ENCODE measurements around the gene SLC4A9.
"Not testable (repeated sequence)": the region's sequence is repeated elsewhere in the genome, so short reads cannot be mapped to it uniquely, and the experiment has no call there.

Gene SLC4A9

DNA sequence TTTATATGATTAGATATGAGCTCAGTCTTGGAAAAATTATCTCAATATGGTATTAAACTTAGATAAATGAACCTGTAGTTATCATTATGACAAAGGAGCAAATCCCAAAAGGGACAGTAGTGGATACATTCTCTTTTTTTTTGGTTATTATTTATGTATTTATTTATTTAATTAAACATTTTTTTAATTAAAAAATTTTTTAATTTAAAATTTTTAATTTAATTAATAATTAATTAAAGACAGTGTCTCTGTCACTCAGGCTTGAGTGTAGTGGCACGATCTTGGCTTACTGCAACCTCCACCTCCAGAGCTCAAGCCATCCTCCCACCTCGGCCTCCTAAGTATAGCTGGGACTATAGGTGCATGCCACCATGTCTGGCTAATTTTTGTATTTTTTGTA lies 57.2 kb downstream of the SLC4A9 start:
- Histone ChIP-seq H3K36me3 (no peaks in the 10 kb centered on the region), H3K9me3 (no peaks in the 10 kb centered on the region), H3K4me3 (no peak overlapping the region), H3K27ac (no peak overlapping the region), H3K4me1 (peaks cover 0 to 34% (median 4%) of the 10 kb centered on the region in 4 donors), H3K27me3 (no peaks in the 10 kb centered on the region)
- intact Hi-C loops (cut with DNase I; ENCODE audit: low total_unique reads): no loop called here
- no peak for TF ChIP-seq CTCF (IDR thresholded peaks at IDR 0.05)
- DNase-seq: no peak

GRCh38 chr5:140418862-140419520 lies 59.0 kb downstream of the SLC4A9 start:
- H3K4me3 ChIP-seq: no peak overlapping the region
- no peaks in the 10 kb centered on the region for H3K9me3 ChIP-seq
- TF ChIP-seq CTCF (IDR thresholded peaks at IDR 0.05): no peak
- H3K4me1 ChIP-seq: peaks cover 0 to 32% (median 10%) of the 10 kb centered on the region in 4 donors
- no peak for DNase-seq
- H3K36me3 ChIP-seq: no peaks in the 10 kb centered on the region
- intact Hi-C loops (cut with DNase I; ENCODE audit: low total_unique reads): no loop called here
- no peaks in the 10 kb centered on the region for H3K27me3 ChIP-seq
- no peak overlapping the region for H3K27ac ChIP-seq

DNA sequence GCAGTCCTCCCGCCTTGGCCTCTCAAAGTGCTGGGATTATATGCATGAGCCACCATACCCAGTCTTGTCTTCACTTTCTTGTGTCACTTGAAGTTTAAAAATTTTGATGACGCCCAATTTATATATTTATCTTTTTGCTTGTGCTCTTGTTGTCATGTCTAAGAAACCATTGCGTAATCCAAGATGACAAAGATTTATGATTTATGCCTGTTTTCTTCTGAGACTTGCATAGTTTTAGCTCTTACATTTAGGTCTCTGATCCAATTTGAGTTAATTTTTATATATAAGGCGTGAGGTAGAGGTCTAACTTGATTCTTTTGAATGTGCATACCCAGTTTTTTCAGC lies 60.2 kb downstream of the SLC4A9 start:
- TF ChIP-seq CTCF (IDR thresholded peaks at IDR 0.05): no peak
- Histone ChIP-seq H3K9me3 (no peaks in the 10 kb centered on the region), H3K27ac (no peak overlapping the region), H3K4me1 (peaks cover 0 to 39% (median 12%) of the 10 kb centered on the region in 4 donors), H3K4me3 (no peak overlapping the region), H3K27me3 (no peaks in the 10 kb centered on the region), H3K36me3 (no peaks in the 10 kb centered on the region)
- intact Hi-C loops (cut with DNase I; ENCODE audit: low total_unique reads): no loop called here
- no peak for DNase-seq

DNA sequence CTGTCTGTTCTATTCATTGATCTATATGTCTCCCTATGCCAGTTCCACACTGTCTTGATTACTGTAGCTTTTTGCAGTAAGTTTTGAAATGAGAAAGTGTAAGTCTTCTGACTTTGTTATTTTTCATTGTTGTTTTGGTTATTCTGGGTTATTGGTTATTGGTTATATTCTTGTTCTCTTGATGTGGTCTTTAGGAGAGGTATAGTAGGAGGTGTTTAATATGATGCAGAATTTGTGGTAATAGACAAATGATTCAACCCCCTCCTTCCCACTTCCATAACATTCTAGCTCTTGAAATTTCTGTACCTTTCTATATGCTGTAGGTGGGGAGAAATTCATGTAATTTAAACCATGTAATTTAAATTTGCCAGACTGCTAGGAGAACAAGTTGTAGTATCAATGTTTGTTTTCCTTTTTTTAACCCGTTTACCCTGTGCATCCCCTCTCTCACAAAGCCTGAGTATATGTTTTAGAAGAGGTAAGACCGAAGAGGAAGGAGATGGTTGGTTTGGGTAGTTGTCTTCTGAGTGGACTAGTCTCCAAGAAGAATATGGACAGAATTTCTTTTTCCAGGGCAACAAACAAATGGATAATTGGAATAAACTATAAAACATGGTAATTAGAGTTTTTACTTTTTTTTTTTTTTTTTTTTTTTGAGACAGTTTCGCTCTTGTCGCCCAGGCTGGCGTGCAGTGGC lies 60.8 kb downstream of the SLC4A9 start:
- DNase-seq: no peak
- Histone ChIP-seq H3K4me3 (no peak overlapping the region), H3K4me1 (peaks cover 0 to 42% (median 12%) of the 10 kb centered on the region in 4 donors), H3K36me3 (no peaks in the 10 kb centered on the region), H3K27ac (no peak overlapping the region), H3K27me3 (no peaks in the 10 kb centered on the region), H3K9me3 (no peaks in the 10 kb centered on the region)
- intact Hi-C loops (cut with DNase I; ENCODE audit: low total_unique reads): no loop called here
- TF ChIP-seq CTCF (IDR thresholded peaks at IDR 0.05): no peak

- H3K27me3 ChIP-seq; H3K27ac ChIP-seq; H3K4me3 ChIP-seq; DNase-seq; H3K9me3 ChIP-seq; intact Hi-C loops (cut with DNase I; ENCODE audit: low total_unique reads); H3K36me3 ChIP-seq: not testable (repeated sequence)
- peaks cover 0 to 42% (median 12%) of the 10 kb centered on the region in 4 donors for H3K4me1 ChIP-seq
Measured at GRCh38 chr5:140421375-140421774, 61.4 kb downstream of the SLC4A9 start.

GRCh38 chr5:140423609-140424008 lies 63.6 kb downstream of the SLC4A9 start:
- no peak for DNase-seq
- no peak for TF ChIP-seq CTCF (IDR thresholded peaks at IDR 0.05)
- intact Hi-C loops (cut with DNase I; ENCODE audit: low total_unique reads): no loop called here

More at GRCh38 chr5:140423609-140424008, 63.6 kb downstream of the SLC4A9 start:
- Histone ChIP-seq H3K9me3 (no peaks in the 10 kb centered on the region), H3K27me3 (no peaks in the 10 kb centered on the region), H3K4me3 (no peak overlapping the region), H3K27ac (no peak overlapping the region), H3K4me1 (peaks cover 0 to 42% (median 12%) of the 10 kb centered on the region in 4 donors), H3K36me3 (no peaks in the 10 kb centered on the region)
